ENCODE data around the gene AKR7A3. TPM values are rescaled to one million over a fixed set of nuclear protein-coding genes. Genes with fewer than 3 reads are reported as not detected.
"Not testable (repeated sequence)": the region's sequence is repeated elsewhere in the genome, so short reads cannot be mapped to it uniquely, and the experiment has no call there.

The AKR7A3 gene
- total RNA-seq, 4 donors from 2014 or later: 1.2 to 4.3 TPM; not detected in 2

DNA sequence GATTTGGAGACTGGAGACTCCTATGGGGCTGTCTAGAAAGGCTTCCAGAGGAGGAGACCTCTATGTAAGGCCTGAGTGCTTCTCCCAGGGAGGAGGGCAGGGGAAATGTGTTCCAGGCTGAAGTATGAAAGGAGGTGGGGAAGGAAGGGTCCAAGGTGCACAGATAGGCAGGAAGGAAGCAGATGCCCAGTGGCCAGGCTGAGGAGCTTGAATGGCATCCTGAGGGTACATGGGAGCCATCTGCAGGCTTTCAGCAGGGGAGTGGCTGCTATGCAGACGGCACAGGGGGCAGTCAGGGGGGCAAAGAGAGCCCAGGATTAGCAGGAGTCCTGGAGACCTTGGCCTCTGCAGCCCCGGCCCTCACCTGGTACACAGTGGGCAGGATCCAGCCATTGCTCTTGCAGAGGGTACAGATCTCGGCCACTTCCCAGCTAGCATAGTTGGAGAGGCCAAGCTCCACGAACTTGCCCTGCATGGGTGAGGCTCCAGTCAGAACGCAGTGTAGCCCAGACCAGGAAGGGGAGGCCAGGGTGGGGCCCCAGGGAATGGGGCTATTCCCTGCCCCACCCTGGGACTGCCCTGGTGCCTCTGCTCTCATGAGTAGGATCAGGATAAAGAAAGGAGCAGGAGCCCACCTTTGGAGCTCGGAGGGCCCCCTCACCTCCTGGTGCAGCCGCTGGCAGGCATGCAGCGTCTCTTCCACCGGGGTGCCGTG is 19.4 kb upstream of the AKR7A3 start:
- H3K4me3 ChIP-seq: no peak overlapping the region
- no peaks in the 10 kb centered on the region for H3K9me3 ChIP-seq
- H3K36me3 ChIP-seq: no peaks in the 10 kb centered on the region
- intact Hi-C loops (cut with DNase I; ENCODE audit: low total_unique reads): no loop called here
- no peak overlapping the region for H3K27ac ChIP-seq
- H3K4me1 ChIP-seq: peaks cover 0 to 9% of the 10 kb centered on the region in 2 donors
- TF ChIP-seq, protein P1, sequence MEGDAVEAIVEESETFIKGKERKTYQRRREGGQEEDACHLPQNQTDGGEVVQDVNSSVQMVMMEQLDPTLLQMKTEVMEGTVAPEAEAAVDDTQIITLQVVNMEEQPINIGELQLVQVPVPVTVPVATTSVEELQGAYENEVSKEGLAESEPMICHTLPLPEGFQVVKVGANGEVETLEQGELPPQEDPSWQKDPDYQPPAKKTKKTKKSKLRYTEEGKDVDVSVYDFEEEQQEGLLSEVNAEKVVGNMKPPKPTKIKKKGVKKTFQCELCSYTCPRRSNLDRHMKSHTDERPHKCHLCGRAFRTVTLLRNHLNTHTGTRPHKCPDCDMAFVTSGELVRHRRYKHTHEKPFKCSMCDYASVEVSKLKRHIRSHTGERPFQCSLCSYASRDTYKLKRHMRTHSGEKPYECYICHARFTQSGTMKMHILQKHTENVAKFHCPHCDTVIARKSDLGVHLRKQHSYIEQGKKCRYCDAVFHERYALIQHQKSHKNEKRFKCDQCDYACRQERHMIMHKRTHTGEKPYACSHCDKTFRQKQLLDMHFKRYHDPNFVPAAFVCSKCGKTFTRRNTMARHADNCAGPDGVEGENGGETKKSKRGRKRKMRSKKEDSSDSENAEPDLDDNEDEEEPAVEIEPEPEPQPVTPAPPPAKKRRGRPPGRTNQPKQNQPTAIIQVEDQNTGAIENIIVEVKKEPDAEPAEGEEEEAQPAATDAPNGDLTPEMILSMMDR (IDR thresholded peaks at IDR 0.05): no peak
- DNase-seq: no peak
- H3K27me3 ChIP-seq: no peaks in the 10 kb centered on the region

DNA sequence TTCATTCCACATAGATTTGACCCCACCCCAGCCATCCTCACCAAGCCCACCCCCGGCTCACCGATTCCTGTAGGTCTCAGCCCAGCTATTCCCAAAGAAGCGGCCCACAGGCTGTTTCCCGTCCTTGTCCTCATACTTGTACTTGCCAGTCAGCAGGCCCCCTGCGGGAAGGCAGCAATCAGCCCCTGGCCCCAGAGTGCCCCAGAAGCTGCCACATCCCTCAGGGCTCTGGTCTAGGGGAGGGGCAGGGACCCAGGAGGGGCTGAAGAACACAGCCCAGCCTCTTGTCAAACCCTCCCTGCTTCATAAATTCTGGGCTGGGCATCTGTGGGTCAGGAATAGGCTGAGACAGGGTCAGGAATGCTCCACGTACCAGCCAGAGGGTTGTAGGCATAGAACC is 18.4 kb upstream of the AKR7A3 start:
- intact Hi-C loops (cut with DNase I; ENCODE audit: low total_unique reads): no loop called here
- H3K27me3 ChIP-seq: no peaks in the 10 kb centered on the region
- H3K27ac ChIP-seq: no peak overlapping the region
- peaks cover 0 to 6% of the 10 kb centered on the region in 2 donors for H3K4me1 ChIP-seq
- H3K36me3 ChIP-seq: no peaks in the 10 kb centered on the region
- no peak for DNase-seq
- no peak overlapping the region for H3K4me3 ChIP-seq
- TF ChIP-seq POLR2A (IDR thresholded peaks at IDR 0.05): no peak
- TF ChIP-seq, protein P1 (IDR thresholded peaks at IDR 0.05): no peak
- H3K9me3 ChIP-seq: no peaks in the 10 kb centered on the region

DNA sequence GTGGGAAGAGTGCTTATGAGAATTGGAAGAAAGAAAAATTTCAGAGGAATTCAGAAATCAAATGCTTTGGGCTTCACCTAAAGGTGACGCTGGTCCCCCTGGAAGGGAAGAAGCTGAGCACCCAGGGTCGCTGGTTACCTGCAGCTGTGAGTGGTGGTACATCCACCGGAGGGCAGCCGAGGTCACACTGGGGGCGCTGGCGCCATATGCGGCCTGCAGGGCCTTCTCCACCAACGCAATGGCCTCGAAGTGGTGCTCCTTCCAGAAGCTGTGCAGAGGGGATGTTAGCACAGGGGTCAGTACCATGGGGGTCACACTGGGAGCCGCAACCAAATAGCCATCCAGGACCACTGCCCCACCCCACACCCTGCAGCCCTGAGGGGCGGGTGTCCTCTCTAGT is 17.3 kb upstream of the AKR7A3 start:
- peaks cover 0 to 4% of the 10 kb centered on the region in 2 donors for H3K4me1 ChIP-seq
- no peak for TF ChIP-seq POLR2A (IDR thresholded peaks at IDR 0.05)
- TF ChIP-seq, protein P1 (IDR thresholded peaks at IDR 0.05): no peak
- no peak overlapping the region for H3K4me3 ChIP-seq
- intact Hi-C loops (cut with DNase I; ENCODE audit: low total_unique reads): no loop called here
- no peaks in the 10 kb centered on the region for H3K9me3 ChIP-seq
- no peaks in the 10 kb centered on the region for H3K36me3 ChIP-seq
- H3K27ac ChIP-seq: no peak overlapping the region
- no peaks in the 10 kb centered on the region for H3K27me3 ChIP-seq
- no peak for DNase-seq

DNA sequence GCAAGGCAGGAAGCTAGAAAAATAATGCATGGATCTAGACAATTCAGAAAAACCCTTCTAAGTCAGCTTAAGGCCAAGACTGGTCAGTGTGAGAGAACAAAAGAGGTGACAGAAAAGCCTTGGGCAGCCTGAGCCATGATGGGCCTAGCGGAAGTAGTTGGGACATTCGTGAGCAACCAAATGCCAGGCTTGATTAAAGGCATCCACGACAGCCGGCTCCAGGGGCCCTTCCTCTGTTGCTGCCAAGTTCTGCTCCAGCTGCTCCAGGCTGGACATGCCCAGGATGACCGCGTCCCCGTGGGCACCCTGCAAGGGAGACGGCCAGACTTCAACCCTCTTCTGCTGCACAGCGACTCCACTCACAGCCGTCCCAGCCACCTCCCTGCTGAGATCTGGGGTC is 15.5 kb upstream of the AKR7A3 start:
- H3K9me3 ChIP-seq; H3K4me3 ChIP-seq; H3K36me3 ChIP-seq; intact Hi-C loops (cut with DNase I; ENCODE audit: low total_unique reads); H3K27me3 ChIP-seq; H3K27ac ChIP-seq; H3K4me1 ChIP-seq; DNase-seq: not testable (repeated sequence)

DNA sequence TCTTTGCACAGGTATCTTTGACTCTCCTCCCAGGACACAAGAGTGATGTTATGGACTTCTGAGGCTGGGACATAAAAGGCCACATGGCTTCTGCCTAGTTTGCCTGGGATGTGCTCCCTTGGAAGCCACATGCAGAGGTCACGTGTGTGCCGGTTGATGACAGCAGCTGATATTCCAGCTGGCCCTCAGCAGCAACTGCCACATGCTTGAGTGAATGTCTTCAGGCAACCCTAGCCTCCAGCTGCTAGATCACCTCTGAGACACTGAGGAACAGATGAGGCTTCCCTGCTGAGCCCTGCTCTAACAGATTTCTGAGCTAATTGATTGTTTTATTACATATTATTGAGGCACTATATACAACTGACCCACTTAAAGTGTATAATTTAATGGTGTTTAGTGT is 11.6 kb upstream of the AKR7A3 start:
- no peaks in the 10 kb centered on the region for H3K4me1 ChIP-seq
- no peak overlapping the region for H3K27ac ChIP-seq
- no peaks in the 10 kb centered on the region for H3K27me3 ChIP-seq
- intact Hi-C loops (cut with DNase I; ENCODE audit: low total_unique reads): no loop called here
- H3K4me3 ChIP-seq: no peak overlapping the region
- TF ChIP-seq, protein P1 (IDR thresholded peaks at IDR 0.05): no peak
- TF ChIP-seq POLR2A (IDR thresholded peaks at IDR 0.05): no peak
- H3K9me3 ChIP-seq: peaks cover 0 to 2% of the 10 kb centered on the region in 2 donors
- no peak for DNase-seq
- no peaks in the 10 kb centered on the region for H3K36me3 ChIP-seq

DNA sequence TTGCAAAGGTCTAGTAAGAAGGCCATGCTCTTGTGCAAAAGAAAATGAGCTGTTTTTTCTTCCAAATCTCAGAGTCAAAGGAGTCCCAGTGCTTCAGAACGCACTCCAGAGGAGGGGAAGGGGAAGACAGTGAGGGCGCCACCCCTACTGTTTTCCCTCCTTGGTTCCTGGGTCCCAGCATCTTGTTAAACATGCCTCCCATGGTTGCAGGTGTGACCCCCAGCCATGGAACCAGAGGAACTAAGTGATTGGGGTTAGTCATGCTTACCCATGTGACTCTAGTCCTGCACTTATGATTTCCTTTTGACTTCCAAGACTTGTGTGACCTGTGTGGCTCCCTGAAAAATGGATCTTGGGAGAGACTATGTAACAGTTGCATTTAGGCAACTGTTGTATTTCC is 6.1 kb upstream of the AKR7A3 start:
- no peak for DNase-seq
- H3K27ac ChIP-seq: no peak overlapping the region
- H3K4me1 ChIP-seq: no peaks in the 10 kb centered on the region
- intact Hi-C loops (cut with DNase I; ENCODE audit: low total_unique reads): no loop called here
- H3K27me3 ChIP-seq: no peaks in the 10 kb centered on the region
- H3K9me3 ChIP-seq: peaks cover 0 to 5% of the 10 kb centered on the region in 2 donors
- no peaks in the 10 kb centered on the region for H3K36me3 ChIP-seq
- H3K4me3 ChIP-seq: no peak overlapping the region
- no peak for TF ChIP-seq POLR2A (IDR thresholded peaks at IDR 0.05)
- TF ChIP-seq, protein P1 (IDR thresholded peaks at IDR 0.05): no peak

Measured in uterus (tissue), 4 donors.